NT2/D1 (cell line): ENCODE measurements around the gene ORMDL2.

ENCODE experiments used
- SUZ12 ChIP-seq: IDR thresholded peaks from 2 replicates; pipeline ENCODE4 v1.6.1; 2011; ENCODE audit not compliant: insufficient read length, insufficient read depth; ENCODE audit errors: extremely low read depth
- YY1 ChIP-seq: IDR thresholded peaks from 2 replicates; pipeline ENCODE4 v1.6.1; 2011; ENCODE audit not compliant: insufficient read length, insufficient read depth

DNA sequence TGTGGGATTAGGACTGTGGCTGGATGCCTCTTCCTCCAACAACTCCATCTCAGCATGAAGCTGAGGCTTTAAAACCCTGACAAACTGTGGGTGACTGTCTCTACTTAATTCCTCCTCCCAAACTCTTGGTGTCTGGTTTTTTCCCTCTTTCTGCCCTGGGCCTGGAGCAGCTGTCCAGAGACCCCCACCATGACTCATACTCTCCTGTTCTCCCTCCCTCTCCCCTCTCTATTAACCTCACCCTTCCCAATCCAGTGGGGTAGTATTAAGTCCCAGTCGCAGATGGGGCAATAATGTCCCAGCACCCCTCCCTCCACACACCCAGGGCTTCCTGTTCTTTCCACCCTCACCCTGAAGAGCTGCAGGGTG is 13.6 kb downstream of the ORMDL2 start:
- TF ChIP-seq YY1 (no peak), SUZ12 (no peak)
